Thymus (tissue), 11 donors: ENCODE results near the gene EML1. TPM values are rescaled to one million over a fixed set of nuclear protein-coding genes. Genes with fewer than 3 reads are reported as not detected.

ENCODE experiments used
- DNase-seq, 9 donors: peaks; one replicate each; pipeline ENCODE4 v3.0.0-alpha.2; 2013; ENCODE audit warnings: low spot score in 9 of 9, low read depth in 6 of 9, missing footprints in 1 of 9
- H3K27ac ChIP-seq, 2 donors: one replicate each; pipeline ENCODE4 v1.5.1; 2013; ENCODE audit warnings: control low read depth in 1 of 2, low read depth in 1 of 2, low read length in 1 of 2, mild to moderate bottlenecking in 1 of 2, moderate library complexity in 1 of 2
- H3K27me3 ChIP-seq, 2 donors: one replicate each; pipeline ENCODE4 v1.5.1; 2013; ENCODE audit warnings: low read length in 1 of 2; ENCODE audit not compliant: control insufficient read depth in 2 of 2, insufficient read depth in 1 of 2
- H3K36me3 ChIP-seq, 2 donors: one replicate each; pipeline ENCODE4 v1.5.1; 2013; ENCODE audit warnings: low read length in 1 of 2, mild to moderate bottlenecking in 1 of 2, moderate library complexity in 1 of 2; ENCODE audit not compliant: control insufficient read depth in 2 of 2, insufficient read depth in 2 of 2
- H3K4me1 ChIP-seq, 2 donors: one replicate each; pipeline ENCODE4 v1.5.1; 2013; ENCODE audit warnings: low read length in 2 of 2; ENCODE audit not compliant: control insufficient read depth in 2 of 2, insufficient read depth in 2 of 2
- H3K4me3 ChIP-seq, 2 donors: one replicate each; pipeline ENCODE4 v1.5.1; 2013; ENCODE audit warnings: low read length in 2 of 2, control low read depth in 1 of 2, mild to moderate bottlenecking in 1 of 2
- H3K9me3 ChIP-seq, 2 donors: one replicate each; pipeline ENCODE4 v1.5.1; 2013; ENCODE audit warnings: low read length in 1 of 2, mild to moderate bottlenecking in 1 of 2; ENCODE audit not compliant: control insufficient read depth in 2 of 2, insufficient read depth in 1 of 2
- WGBS: extraction: QIAGEN DNeasy Blood & Tissue Kit; methylation state at CpG from one replicate; pipeline ENCODE4 v1.1.7; 2013; 5-methylcytosine and 5-hydroxymethylcytosine counted together
- polyA plus RNA-seq: library from polyadenylated mRNA; stranded (reverse); fragments of 200-250 nt; gene quantifications from one replicate; pipeline ENCODE4 v1.2.3, GENCODE V29; 2013
- total RNA-seq: library from RNA; stranded (reverse); fragments of 120-200 nt; gene quantifications from one replicate; pipeline ENCODE4 v1.2.4, GENCODE V29; 2013
- donor health status: healthy.

EML1 gene
- total and polyA plus RNA-seq, 2 donors, result 1.7 to 2.7 TPM

DNA sequence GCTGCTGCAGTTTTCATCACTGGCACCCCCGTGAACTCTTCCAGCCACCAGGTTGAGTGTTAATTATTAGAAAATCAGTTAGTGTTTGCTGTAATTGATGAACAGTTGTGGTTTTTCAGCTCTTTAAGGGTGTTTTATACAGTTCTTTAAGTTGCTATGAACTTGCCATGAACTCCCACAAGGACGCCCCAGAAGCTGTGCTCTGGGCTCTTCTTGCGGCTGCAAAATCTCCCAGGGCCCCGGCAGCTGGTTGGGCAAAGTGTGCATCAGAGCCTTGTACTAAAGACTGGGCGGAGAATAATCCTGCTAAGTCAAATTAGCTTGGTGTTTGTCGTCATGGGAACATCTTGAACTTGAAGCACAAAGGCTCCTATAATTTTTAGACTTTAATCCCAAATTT is 82.2 kb downstream of the EML1 start:
- H3K36me3 ChIP-seq, result no peaks in the 10 kb centered on the region
- DNase-seq, result no peak
- H3K9me3 ChIP-seq, result no peaks in the 10 kb centered on the region
- H3K4me3 ChIP-seq, result no peak overlapping the region
- no peak overlapping the region for H3K27ac ChIP-seq
- H3K4me1 ChIP-seq, result no peaks in the 10 kb centered on the region
- WGBS, result 91% methylated on average over 6 of the region's 6 CpGs
- peaks cover 4 to 23% of the 10 kb centered on the region in 2 donors for H3K27me3 ChIP-seq

DNA sequence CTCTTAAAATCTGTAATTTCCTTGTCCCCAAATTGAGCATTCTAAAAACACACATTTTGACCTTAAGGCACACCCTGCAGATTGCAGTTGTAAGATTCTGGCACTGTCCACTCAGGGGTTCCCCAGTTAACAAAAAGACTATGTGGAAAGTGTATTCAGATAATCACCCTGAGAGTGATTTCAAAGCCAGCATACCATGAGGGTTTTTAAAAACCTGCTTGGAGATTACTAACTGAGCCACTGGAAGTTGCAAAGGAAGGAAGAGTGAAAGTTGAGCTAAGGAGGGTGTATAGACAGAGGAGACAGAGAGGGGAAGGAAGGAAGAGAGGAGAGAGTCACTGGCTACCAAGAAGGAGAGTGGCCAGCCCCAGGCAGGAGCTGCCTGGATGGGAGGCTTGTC is 82.6 kb downstream of the EML1 start:
- no peak overlapping the region for H3K27ac ChIP-seq
- no peak for DNase-seq
- peaks cover 4 to 26% of the 10 kb centered on the region in 2 donors for H3K27me3 ChIP-seq
- no peak overlapping the region for H3K4me3 ChIP-seq
- no peaks in the 10 kb centered on the region for H3K9me3 ChIP-seq
- H3K36me3 ChIP-seq, result no peaks in the 10 kb centered on the region
- no peaks in the 10 kb centered on the region for H3K4me1 ChIP-seq

DNA sequence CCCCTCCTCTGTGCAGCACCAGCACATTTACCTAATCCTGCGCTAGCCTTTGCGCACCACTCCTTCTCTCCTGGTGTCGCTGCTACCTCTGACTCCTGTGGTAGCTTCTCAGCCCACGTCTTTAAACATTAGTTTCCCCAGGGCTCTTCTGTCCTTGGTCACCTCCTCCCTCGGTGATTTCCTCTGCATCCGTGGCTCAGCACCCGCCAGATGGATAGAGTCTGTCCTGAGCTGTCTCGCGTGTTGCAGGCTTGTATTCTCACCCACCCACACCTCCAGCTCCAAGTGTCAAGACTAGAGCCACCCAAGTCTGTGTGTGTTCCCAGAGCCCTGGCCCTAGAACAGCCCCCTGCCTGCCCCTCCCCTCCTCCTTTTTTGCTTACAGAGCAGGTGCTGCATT is 83.2 kb downstream of the EML1 start:
- H3K27ac ChIP-seq, result no peak overlapping the region
- peaks cover 4 to 28% of the 10 kb centered on the region in 2 donors for H3K27me3 ChIP-seq
- no peak for DNase-seq
- no peaks in the 10 kb centered on the region for H3K9me3 ChIP-seq
- no peaks in the 10 kb centered on the region for H3K36me3 ChIP-seq
- H3K4me1 ChIP-seq, result no peaks in the 10 kb centered on the region
- WGBS, result 82% methylated on average over 9 of the region's 9 CpGs
- no peak overlapping the region for H3K4me3 ChIP-seq

DNA sequence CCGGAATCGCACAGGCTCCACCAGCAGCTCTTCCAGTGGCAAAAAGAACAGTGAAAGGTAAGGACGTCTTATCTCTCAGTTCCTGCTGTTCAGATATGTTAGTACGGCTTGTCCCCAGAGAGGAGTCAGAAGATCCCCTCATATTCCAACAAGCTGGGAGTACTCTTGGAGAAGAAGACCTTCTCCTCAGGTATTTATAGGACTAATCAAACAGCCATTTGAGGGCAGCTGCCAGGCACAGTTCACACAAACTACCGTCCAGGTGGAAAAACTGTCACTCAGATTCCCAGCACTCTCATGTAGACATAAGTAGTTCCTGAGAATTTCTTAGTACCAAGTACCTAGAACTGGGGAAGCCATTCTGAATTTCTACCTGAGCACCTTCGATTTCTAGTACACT is 85.3 kb downstream of the EML1 start:
- Histone ChIP-seq H3K9me3 (no peaks in the 10 kb centered on the region), H3K4me1 (no peaks in the 10 kb centered on the region), H3K27ac (no peak overlapping the region), H3K36me3 (no peaks in the 10 kb centered on the region), H3K4me3 (no peak overlapping the region), H3K27me3 (peaks cover 0 to 23% of the 10 kb centered on the region in 2 donors)
- whole genome bisulfite sequencing, result 92% methylated on average over 6 of the region's 6 CpGs
- no peak for DNase-seq

DNA sequence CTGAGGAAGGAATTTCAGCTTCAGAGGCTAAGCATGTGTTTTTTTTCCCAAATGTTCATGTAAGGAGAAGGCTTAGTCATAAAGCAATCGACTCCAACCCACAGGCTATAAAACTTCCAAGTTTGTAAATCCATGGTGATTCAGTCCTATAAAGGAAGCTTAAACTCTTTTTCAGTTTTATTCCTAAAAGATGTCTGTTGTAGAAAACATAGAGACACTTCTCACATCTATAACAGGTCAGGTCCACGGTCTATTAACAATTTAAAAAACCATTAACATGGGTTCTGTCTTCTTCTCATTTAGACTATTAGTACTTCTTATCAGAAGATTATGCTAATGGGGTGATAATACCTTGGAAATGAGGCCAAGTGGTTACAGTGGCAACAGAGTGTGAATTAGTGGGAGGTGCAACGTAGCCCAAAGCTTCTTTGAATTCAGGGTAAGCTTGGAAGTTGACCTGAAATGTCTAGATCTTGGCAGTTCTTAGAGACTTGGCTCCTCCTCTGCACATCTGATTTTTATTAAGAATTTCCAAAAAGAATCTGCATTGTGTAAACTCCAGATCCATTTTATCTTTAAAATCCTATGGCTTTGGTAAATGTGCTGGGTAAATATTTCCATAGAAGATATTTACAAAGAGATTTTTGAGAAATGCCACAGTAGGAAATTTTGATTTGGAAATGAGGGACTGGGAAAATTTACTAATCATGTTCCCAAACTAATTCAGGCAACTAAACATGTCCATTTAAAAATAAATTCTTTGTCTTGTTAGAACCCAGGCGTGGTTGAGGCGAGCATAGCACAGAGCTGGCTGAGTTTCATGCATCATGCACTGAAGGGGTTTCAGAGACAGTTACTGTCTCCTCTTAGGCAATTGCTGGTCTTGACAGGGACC is 86.4 kb downstream of the EML1 start:
- peaks cover 0 to 23% of the 10 kb centered on the region in 2 donors for H3K27me3 ChIP-seq
- no peaks in the 10 kb centered on the region for H3K9me3 ChIP-seq
- DNase-seq, result no peak
- no peak overlapping the region for H3K4me3 ChIP-seq
- H3K27ac ChIP-seq, result no peak overlapping the region
- WGBS, result 88% methylated on average over 5 of the region's 5 CpGs
- H3K36me3 ChIP-seq, result no peaks in the 10 kb centered on the region
- H3K4me1 ChIP-seq, result no peaks in the 10 kb centered on the region

DNA sequence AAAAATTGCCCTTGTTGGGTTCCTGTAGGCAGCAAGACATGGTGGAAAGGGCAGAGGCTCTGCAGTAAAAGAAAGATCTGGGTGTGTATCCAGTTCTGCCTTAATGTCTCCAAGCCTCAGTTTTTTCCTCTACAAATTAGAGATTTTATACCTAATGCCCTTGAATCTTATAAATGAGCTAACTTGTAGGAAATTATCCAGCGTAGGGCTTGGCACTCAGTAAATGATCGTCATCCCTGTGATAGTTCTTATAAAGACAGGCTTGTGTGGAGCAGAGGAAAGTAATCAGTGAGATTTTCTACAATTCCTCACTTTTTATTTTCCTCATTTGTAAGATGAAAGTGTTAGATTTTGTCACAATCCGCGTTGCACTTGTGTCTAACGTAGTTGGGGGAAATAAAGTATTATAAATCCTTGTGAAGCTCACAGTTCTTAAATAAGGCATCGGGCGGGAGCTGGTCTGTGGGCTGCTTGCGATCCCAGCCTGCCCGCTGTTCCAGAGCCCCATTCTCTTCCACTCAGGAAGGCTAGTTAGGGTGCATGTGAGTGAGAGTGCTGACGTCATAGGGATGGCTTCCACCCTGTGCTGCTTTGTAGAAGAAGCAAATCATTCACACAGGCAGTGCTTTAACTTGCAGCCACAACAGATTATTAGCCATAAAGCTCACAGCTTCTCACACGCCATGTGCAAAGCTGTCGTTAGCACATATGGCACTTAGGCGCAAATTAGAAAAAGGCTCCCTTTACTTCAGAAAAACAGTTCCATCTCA is 87.6 kb downstream of the EML1 start:
- Histone ChIP-seq H3K4me3 (no peak overlapping the region), H3K27ac (no peak overlapping the region), H3K4me1 (no peaks in the 10 kb centered on the region), H3K9me3 (no peaks in the 10 kb centered on the region), H3K36me3 (no peaks in the 10 kb centered on the region), H3K27me3 (peaks cover 0 to 19% of the 10 kb centered on the region in 2 donors)
- DNase-seq, result no peak
- WGBS, result 92% methylated on average over 13 of the region's 13 CpGs

DNA sequence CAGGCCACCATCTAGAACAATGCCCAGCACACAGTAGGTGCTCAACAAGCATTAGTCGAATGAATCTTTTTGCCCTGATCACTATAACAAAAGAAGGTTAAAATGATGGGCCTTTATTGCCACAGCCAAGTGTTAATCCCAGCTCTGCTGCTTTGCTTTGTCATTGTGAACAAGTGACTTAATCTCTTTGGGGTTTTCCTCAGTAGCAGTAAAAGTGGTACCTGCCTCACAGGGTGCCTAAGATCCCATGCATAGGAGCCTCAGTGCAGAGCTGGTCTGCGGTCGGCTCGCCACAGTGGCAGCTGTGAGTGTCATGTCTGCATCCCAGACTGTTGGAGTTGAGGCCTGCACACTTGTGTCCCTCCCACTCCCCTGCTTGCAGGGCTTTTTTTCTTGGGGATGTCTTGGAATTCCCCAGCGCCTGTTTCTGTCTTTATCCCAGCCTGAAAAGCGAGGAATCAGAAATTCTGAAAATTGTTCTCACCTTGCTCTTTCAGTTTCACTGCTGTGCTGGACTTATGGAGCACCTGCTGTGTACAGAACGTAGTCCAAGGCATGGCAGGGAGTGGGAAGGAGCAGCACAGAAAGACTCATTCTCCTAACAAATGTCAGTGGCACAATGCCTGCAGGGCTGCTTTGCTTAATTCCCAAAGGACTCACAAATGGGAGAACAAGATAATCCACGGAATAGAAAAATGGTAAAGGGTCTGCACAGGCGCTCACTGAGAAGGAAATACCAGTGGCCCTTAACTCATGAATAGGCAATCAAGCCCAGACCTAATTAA is 90.8 kb downstream of the EML1 start:
- H3K4me3 ChIP-seq, result no peak overlapping the region
- H3K36me3 ChIP-seq, result no peaks in the 10 kb centered on the region
- WGBS, result 96% methylated on average over 9 of the region's 9 CpGs
- H3K4me1 ChIP-seq, result no peaks in the 10 kb centered on the region
- H3K27ac ChIP-seq, result no peak overlapping the region
- DNase-seq, result peak in 1 of 9 donors; percentile 9
- no peaks in the 10 kb centered on the region for H3K9me3 ChIP-seq
- H3K27me3 ChIP-seq, result peaks cover 0 to 11% of the 10 kb centered on the region in 2 donors

DNA sequence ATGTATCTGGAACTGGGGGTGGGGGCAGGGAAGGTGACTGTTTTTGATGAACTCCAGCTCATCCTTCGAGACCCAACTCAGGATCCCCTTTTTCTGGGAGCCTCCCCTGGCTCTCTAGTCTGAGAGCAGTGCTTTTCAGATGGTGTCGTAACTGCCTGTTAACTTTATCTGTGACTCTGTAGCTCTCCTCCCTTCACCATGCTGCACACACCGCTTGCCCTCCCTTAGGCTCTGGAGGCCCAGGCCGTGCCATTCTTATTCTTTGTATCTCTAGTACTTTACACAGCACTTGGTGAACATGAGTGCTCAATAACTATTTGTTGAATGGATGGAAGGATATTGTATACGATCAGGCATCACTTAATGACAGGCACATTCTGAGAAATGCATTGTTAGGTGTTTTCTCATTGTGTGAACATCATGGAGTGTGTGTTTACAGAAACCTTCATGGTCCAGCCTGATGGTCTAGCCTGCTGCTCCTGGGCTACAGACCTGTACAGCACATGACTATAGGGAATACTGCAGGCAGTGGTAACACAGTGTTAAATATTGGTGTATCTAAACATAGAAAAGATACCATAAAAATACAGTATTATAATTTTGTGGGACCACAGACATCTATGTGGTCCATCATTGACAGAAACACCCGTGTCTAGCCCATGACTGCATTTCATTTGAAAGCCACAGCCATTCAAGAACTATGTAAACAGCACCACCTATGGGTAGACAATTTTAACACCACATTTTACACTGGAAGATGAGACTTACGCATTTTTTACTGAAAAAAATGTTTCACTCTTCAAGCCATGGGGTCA is 91.8 kb downstream of the EML1 start:
- Histone ChIP-seq H3K36me3 (no peaks in the 10 kb centered on the region), H3K27me3 (peaks cover 0 to 9% of the 10 kb centered on the region in 2 donors), H3K9me3 (no peaks in the 10 kb centered on the region), H3K4me3 (no peak overlapping the region), H3K4me1 (no peaks in the 10 kb centered on the region), H3K27ac (no peak overlapping the region)
- DNase-seq, result peak; percentile 5 to 70 (median 33)
- 61% methylated on average over 7 of the region's 7 CpGs for WGBS
